UCSD-AML1 (cell line): ENCODE measurements around the gene KCNC3.

Source experiments
- DNase-seq: peaks from one replicate; lab custom pipeline; 2025; ENCODE audit not compliant: unreplicated experiment; lab: John Stamatoyannopoulos, UW

KCNC3 gene

DNA sequence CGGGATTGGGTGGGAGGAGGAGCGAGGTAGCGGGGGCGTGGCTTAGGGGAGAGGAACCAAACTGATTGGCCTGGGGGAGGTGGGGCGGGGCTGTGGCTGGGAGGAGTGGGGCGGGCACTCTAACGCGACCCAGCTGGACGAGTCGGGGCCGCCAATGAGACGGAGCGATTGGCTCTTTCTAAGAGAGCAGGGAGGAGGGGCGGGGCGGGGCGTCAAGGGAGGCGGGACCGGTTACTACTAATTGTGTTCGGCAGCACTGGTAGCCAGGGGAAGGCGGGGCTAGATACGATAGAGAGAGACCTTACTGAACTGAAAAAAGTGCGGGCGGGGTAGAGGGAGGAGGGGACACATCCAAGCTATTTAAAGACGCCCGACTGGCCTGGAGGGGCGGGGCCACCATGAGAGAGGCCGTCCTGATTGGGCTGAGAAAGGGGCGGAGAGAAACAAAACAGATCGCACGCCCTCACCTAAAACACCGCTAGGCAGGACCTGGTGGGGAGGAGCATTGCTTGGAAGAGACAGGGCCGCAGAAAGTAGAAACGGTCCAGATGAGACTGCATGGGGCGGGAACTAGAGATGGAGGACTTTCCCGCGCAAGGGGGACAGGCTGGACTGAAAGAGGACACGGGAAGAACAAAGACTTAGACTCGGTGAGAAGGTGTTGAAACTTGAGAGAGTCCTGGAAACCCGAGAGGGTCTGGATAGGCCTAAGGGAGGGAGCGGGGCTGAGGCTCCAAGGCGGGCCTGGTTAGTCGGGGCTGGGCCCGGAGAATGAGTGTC lies at the start of gene KCNC3:
TSS of gene KCNC3 (minus strand) at position 232 of the 780 bp plus-strand sequence. CDS start 295 bp downstream, outside the sequence.
- no peak for DNase-seq

- DNase-seq, result no peak
These were observed 49.7 kb upstream of the KCNC3 start for GRCh38 chr19:50378863-50379236.

DNA sequence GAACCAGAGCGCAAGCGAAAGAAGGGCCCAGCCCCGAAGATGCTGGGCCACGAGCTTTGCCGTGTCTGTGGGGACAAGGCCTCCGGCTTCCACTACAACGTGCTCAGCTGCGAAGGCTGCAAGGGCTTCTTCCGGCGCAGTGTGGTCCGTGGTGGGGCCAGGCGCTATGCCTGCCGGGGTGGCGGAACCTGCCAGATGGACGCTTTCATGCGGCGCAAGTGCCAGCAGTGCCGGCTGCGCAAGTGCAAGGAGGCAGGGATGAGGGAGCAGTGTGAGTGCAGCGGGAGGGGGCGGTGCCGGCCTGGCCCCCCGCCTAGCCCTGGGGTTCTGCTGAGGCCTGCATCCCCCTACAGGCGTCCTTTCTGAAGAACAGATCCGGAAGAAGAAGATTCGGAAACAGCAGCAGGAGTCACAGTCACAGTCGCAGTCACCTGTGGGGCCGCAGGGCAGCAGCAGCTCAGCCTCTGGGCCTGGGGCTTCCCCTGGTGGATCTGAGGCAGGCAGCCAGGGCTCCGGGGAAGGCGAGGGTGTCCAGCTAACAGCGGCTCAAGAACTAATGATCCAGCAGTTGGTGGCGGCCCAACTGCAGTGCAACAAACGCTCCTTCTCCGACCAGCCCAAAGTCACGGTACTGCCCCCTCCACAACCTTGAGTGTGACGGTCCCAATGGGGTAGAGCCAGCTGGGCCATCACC lies 49.1 kb upstream of the KCNC3 start:
- no peak for DNase-seq

GRCh38 chr19:50377517-50377916 lies 48.3 kb upstream of the KCNC3 start:
- DNase-seq, result no peak

- no peak for DNase-seq
These were observed 47.9 kb upstream of the KCNC3 start for GRCh38 chr19:50377051-50377461.

DNA sequence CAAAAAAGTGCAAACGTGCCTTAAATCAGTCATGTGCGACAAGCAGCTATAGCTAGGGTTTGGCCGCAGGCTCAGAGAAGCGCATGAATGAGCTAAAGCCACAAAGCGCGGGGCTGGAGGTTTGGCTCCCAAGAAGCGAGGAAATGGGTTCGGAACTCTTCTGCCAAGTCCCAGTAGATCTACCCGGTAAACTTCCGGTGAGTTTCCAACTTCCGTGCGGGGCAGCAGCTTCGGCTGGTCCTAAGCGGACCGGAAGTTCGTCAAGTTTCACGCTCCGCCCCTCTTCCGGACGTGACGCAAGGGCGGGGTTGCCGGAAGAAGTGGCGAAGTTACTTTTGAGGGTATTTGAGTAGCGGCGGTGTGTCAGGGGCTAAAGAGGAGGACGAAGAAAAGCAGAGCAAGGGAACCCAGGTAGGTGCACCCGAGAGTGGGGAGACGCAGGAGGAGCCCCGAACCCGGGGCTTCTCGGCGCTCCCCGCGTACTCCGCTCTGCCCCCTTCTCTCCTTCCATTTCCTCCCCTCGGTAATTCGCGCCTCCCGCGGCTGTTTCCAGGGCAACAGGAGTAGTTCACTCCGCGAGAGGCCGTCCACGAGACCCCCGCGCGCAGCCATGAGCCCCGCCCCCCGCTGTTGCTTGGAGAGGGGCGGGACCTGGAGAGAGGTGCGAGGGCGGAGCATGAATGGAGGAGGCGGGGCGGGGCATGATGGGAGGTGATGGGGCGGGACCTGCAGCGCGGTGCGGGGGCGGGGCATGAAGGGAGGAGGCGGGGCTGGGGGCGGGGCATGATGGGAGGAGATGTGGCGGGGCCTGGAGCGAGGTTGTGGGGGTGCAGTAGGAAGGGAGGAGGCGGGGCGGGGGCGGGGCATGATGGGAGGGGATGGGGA lies 47.2 kb upstream of the KCNC3 start, which contains the start of gene NR1H2:
TSS of gene NR1H2 (plus strand) at position 292 of the 885 bp plus-strand sequence. CDS start 1,149 bp downstream, outside the sequence.
- DNase-seq, result peak; percentile 94

GRCh38 chr19:50371914-50372475 lies 42.8 kb upstream of the KCNC3 start:
- DNase-seq, result no peak

GRCh38 chr19:50368649-50369570 lies 39.7 kb upstream of the KCNC3 start:
- DNase-seq, result peak; percentile 76

- no peak for DNase-seq
These were observed 36.5 kb upstream of the KCNC3 start, which contains the start of gene NAPSA for GRCh38 chr19:50365434-50366306. Gene NAPSA (minus strand): TSS chr19:50365639. CDS start chr19:50365621, 18 bp downstream.

DNA sequence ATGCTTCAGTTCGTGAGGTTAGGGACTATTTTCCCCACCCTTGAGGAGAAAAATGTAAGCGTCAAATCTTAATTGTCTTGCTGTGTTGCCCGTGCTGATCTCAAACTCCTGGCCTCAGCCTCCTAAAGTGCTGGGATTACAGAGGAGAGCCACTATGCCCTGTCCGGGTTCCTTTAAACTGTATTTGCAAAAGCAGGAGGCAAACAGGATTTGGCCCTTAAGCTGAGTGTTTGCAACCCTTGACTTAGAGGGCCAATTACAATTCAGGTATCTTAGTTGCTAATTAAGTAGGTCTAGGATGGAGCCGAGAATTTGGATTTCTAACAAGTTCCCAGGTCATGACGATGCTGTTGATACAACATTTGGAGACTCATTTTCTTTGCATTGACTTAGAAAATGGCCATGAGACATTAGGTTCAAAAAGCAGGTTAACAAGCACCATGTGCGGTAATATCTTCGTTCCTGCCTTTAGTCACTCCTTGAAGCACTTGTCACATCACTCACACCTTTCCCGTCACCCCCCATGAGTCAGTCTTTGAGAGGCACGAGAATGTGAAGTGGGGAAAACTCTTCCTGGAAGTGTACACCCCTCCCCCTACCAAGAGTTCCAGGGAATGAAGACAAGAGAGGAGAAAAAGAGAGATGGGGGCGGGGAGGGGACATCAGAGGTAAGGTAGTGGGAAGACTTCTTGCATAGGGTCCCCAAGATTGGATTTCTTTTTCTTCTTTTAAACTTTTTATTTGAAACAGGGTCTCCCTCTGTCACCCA lies 33.7 kb upstream of the KCNC3 start:
- DNase-seq, result no peak

DNA sequence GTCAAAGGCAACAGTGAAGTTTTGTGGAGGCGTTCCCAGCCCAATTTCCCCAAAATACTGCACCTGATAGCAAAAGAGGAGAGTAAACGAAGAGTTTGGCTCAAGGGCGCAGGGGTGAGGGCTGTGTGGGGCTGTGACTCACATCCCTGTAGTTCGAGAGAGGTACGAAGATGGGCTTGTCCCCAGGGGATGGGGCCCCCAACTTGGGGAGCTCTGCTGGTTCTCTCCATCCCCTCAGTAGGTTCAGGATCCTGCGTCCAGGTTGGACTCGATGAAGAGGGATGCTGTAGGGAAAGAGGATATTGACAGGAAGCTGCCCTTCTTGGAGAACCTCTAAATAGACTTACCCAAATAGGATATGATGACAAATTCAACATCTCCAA lies 32.8 kb upstream of the KCNC3 start:
- no peak for DNase-seq

DNA sequence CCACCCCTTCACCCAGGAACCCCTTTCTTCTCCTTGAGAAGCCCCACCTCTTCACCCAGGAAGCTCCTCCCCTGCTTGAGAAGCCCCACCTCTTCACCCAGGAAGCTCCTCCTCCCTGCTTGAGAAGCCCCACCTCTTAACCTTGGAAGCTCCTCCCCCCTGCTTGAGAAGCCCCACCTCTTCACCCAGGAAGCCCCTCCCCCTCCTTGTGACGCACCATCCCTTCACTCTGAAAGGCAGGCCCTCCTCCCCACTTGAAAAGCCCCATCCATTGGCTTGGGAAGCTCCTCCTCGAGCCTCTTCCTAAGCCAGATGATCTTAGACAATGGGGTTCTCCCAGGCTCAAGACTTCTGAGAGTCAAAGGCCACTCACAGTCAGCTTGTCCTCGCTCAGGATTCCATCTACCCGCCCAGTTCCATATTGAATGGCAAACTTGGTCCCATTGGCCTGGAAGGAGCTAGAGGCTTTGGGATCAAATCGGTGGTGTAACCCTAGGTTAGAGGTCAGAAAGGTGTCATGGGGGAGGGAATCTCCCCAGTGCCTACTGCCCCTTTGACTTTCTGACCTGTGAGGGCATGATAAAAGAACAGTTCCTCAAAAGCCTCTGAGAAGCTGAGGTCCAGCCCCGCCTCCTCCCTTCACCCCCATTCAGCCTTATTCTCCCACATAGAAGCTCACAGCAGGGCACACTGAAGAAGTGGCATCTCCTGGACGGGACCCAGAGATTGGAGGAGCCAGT lies 32.3 kb upstream of the KCNC3 start:
- no peak for DNase-seq

DNA sequence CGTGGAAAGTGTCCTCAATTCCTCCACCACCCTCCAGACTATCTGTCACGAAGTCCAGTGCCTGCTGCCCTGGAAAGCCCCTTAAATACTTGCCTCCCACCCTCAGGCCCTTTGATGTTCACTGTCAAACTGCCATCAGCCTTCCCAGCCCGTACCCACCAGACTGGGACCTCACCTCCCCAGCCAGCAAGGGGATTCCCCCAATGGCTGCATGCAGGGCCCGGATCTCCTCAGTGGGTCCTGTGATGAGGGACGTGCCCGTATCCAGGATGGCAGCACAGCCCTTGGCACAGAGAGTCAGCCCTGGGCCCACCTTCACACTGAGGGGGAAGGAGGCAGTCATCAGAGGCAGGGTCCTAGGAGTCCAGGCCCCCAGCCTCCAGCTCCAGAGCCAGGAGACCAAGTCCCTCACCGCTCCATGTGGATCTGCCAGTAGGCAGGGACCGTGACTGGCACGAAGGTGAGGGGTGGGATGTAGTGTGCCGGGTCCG lies 30.2 kb upstream of the KCNC3 start:
- no peak for DNase-seq

DNA sequence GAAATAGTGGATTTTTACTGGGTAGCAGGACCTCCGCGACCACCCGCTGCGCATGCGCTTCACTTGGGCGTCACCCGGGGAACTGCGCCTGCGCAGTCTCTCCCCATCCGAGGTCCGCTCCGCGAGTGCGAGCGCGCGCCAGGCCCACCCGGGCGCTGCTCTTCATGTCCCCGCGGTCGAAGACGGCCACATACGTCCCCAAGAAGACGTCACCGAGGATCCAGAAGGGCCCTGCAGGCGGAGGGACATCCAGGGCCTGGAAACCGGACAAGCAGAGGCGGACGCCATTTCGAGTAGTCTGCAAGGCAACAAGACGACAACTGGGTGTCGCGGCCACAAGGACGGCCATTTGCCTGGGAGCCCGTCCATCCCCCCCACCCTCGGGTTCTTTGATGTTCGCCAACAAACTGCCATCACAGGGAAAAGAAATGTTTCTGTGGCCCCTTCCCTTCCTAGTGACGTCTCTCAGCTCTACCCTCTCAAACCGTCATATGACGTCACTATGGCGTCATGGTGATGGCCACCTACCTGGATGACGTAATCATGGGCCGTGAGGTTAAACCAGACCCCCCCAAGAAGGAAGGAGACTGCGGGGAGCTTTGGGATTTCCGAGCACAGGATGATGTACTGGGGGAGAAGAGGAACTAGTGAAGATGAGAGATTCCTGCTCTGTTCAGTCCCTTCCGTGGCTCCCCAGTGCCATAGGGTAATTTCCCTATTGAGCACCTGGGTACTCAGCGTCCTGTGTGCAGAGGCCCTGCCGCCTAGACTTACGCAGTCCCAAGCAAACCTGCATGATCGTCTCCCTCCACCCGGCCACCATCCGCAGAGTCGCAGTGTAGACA lies 29.5 kb upstream of the KCNC3 start:
- peak; percentile 88 for DNase-seq

- peak; percentile 89 for DNase-seq
These were observed 28.3 kb upstream of the KCNC3 start for GRCh38 chr19:50357178-50358100.
